ENCODE data around the gene CAPN5.

The CAPN5 gene

GRCh38 chr11:77088236-77089003 is 21.6 kb downstream of the CAPN5 start:
- Mint-ChIP-seq H3K4me3 (no peak overlapping the region), H3K27ac (no peak overlapping the region), H3K4me1 (peaks cover 20% of the 10 kb centered on the region), H3K27me3 (ENCODE audit: low read depth, poor library complexity) (peaks cover 7% of the 10 kb centered on the region), H3K36me3 (ENCODE audit: low read depth) (no peaks in the 10 kb centered on the region), H3K9me3 (no peaks in the 10 kb centered on the region)
- DNase-seq: no peak
- TF ChIP-seq CTCF (IDR thresholded peaks at IDR 0.05): no peak

GRCh38 chr11:77089004-77089545 is 22.3 kb downstream of the CAPN5 start:
- DNase-seq: no peak
- Mint-ChIP-seq H3K27ac (no peak overlapping the region), H3K4me3 (no peak overlapping the region), H3K4me1 (peaks cover 16% of the 10 kb centered on the region), H3K36me3 (ENCODE audit: low read depth) (no peaks in the 10 kb centered on the region), H3K27me3 (ENCODE audit: low read depth, poor library complexity) (peaks cover 7% of the 10 kb centered on the region), H3K9me3 (no peaks in the 10 kb centered on the region)
- TF ChIP-seq CTCF (IDR thresholded peaks at IDR 0.05): no peak

GRCh38 chr11:77090046-77090372 is 23.2 kb downstream of the CAPN5 start:
- H3K4me3 Mint-ChIP-seq: no peak overlapping the region
- peaks cover 7% of the 10 kb centered on the region for H3K27me3 Mint-ChIP-seq (ENCODE audit: low read depth, poor library complexity)
- H3K4me1 Mint-ChIP-seq: peaks cover 13% of the 10 kb centered on the region
- no peaks in the 10 kb centered on the region for H3K9me3 Mint-ChIP-seq
- DNase-seq: no peak
- no peaks in the 10 kb centered on the region for H3K36me3 Mint-ChIP-seq (ENCODE audit: low read depth)
- no peak for TF ChIP-seq CTCF (IDR thresholded peaks at IDR 0.05)
- H3K27ac Mint-ChIP-seq: peak overlapping the region; percentile 48

GRCh38 chr11:77090373-77091111 is 23.8 kb downstream of the CAPN5 start:
- no peak overlapping the region for H3K4me3 Mint-ChIP-seq
- H3K36me3 Mint-ChIP-seq (ENCODE audit: low read depth): no peaks in the 10 kb centered on the region
- H3K27me3 Mint-ChIP-seq (ENCODE audit: low read depth, poor library complexity): peaks cover 7% of the 10 kb centered on the region
- TF ChIP-seq CTCF (IDR thresholded peaks at IDR 0.05): no peak
- peaks cover 13% of the 10 kb centered on the region for H3K4me1 Mint-ChIP-seq
- DNase-seq: no peak
- peak overlapping the region; percentile 48 for H3K27ac Mint-ChIP-seq
- H3K9me3 Mint-ChIP-seq: no peaks in the 10 kb centered on the region

- Mint-ChIP-seq H3K36me3 (ENCODE audit: low read depth) (no peaks in the 10 kb centered on the region), H3K4me1 (peaks cover 10% of the 10 kb centered on the region), H3K4me3 (no peak overlapping the region), H3K9me3 (no peaks in the 10 kb centered on the region), H3K27ac (no peak overlapping the region), H3K27me3 (ENCODE audit: low read depth, poor library complexity) (peaks cover 2% of the 10 kb centered on the region)
- peak; percentile 84 for DNase-seq
- TF ChIP-seq CTCF (IDR thresholded peaks at IDR 0.05): peak; percentile 90
Observed at GRCh38 chr11:77091146-77091940, 24.6 kb downstream of the CAPN5 start.
